HCT116 (cell line): ENCODE results near the gene OPRPN. TPM values are rescaled to one million over a fixed set of nuclear protein-coding genes. Genes with fewer than 3 reads are reported as not detected.

Experiments used
- ATAC-seq: fragments of 200-7000 bp; cut with Tn5 transposase; 2 replicates; pipeline ENCODE4 v1.9.1; 2020; ENCODE audit warnings: mild to moderate bottlenecking, moderate library complexity
- BruUV-seq: library from RNA; stranded (reverse); fragments of 400-500 nt; replicated peaks from 2 replicates; lab custom pipeline; 2021; lab: Mats Ljungman, UMichigan
- CTCF ChIA-PET: fragments of 300-600 bp; sonication (Branson Sonifier 250); formaldehyde crosslinking; loops from one replicate; lab custom pipeline; 2021; ENCODE audit warnings: antibody characterized with exemption; lab: Charles Lee
- POLR2A ChIA-PET: fragments of 300-600, 350-600 bp; sonication (Branson Sonifier 250); formaldehyde crosslinking; loops from one replicate; lab custom pipeline; 2021; ENCODE audit warnings: antibody characterized with exemption; lab: Charles Lee
- RAD21 ChIA-PET, 2 experiments: fragments of 300-600 bp; sonication (Branson Sonifier 250); formaldehyde crosslinking; loops; one replicate each; lab custom pipeline; 2023; ENCODE audit warnings: low total read pairs in 2 of 2; ENCODE audit not compliant: uncharacterized antibody in 2 of 2, unreplicated experiment in 2 of 2, low non-redundant PET in 1 of 2; lab: Charles Lee
- DNase-seq: peaks from one replicate; pipeline ENCODE4 v3.0.0-alpha.2; 2010; ENCODE audit warnings: low read depth, low spot score
- H2AFZ ChIP-seq: fragments of 200-600 bp; shearing (Covaris generic), sonication (generic); 2 replicates; pipeline ENCODE4 v1.6.1; 2017; ENCODE audit warnings: low read depth, mixed run types, mixed read lengths, antibody characterized with exemption, low read length; ENCODE audit not compliant: poor library complexity, severe bottlenecking
- H3K27ac ChIP-seq: 2 replicates; pipeline ENCODE4 v1.5.1; 2012; ENCODE audit warnings: low read depth, low read length
- H3K27me3 ChIP-seq: fragments of 200-600 bp; sonication (generic); 2 replicates; pipeline ENCODE4 v1.6.1; 2016; ENCODE audit warnings: mixed run types, low read length, mixed read lengths; ENCODE audit not compliant: insufficient read depth
- H3K36me3 ChIP-seq, 2 experiments: fragments of 200-500 bp in 1 of 2; fragments of 200-600 bp in 1 of 2; sonication (Bioruptor generic) in 1 of 2; sonication (generic) in 1 of 2; 2 replicates each; pipeline versions ENCODE4 v1.5.1 to v1.6.1; 2014 to 2016; ENCODE audit warnings: low read length in 2 of 2, inconsistent platforms in 1 of 2, mixed read lengths in 1 of 2, mixed run types in 1 of 2; ENCODE audit not compliant: insufficient read depth in 2 of 2, control insufficient read depth in 1 of 2
- H3K4me1 ChIP-seq, 2 experiments: fragments of 200-600 bp in 1 of 2; sonication (generic) in 1 of 2; 2 replicates each; pipeline versions ENCODE4 v1.5.1 to v1.6.1; 2012 to 2017; ENCODE audit warnings: low read length in 2 of 2, inconsistent platforms in 1 of 2, mild to moderate bottlenecking in 1 of 2, mixed read lengths in 1 of 2, mixed run types in 1 of 2, moderate library complexity in 1 of 2; ENCODE audit not compliant: insufficient read depth in 2 of 2, control insufficient read depth in 1 of 2
- H3K4me2 ChIP-seq: fragments of 200-600 bp; sonication (generic); 2 replicates; pipeline ENCODE4 v1.6.1; 2017; ENCODE audit warnings: mixed run types, low read length, mixed read lengths
- H3K4me3 ChIP-seq, 2 experiments: fragments of 200-600 bp in 1 of 2; sonication (generic) in 1 of 2; replicated peaks in 1 of 2; 2 replicates each; pipeline ENCODE4 v1.5.1; 2011 to 2016; ENCODE audit warnings: low read length in 2 of 2, control low read depth in 1 of 2, low read depth in 1 of 2, mild to moderate bottlenecking in 1 of 2, mixed read lengths in 1 of 2, mixed run types in 1 of 2
- H3K79me2 ChIP-seq: fragments of 200-600 bp; sonication (generic); 2 replicates; pipeline ENCODE4 v1.6.1; 2017; ENCODE audit warnings: mild to moderate bottlenecking, mixed run types, low read length, moderate library complexity, mixed read lengths; ENCODE audit not compliant: insufficient read depth
- H3K9ac ChIP-seq: fragments of 200-600 bp; sonication (generic); 2 replicates; pipeline ENCODE4 v1.6.1; 2016; ENCODE audit warnings: low read length, mixed read lengths
- H3K9me2 ChIP-seq: fragments of 200-600 bp; sonication (generic), shearing (Covaris generic); 2 replicates; pipeline ENCODE4 v1.6.1; 2017; ENCODE audit warnings: mixed run types, mild to moderate bottlenecking, moderate library complexity; ENCODE audit not compliant: insufficient read depth
- H3K9me3 ChIP-seq, 2 experiments: fragments of 200-500 bp in 1 of 2; fragments of 200-600 bp in 1 of 2; sonication (Bioruptor generic) in 1 of 2; sonication (generic) in 1 of 2; 2 replicates each; pipeline ENCODE4 v1.6.1; 2014 to 2017; ENCODE audit warnings: low read length in 2 of 2, mixed read lengths in 2 of 2, inconsistent platforms in 1 of 2, low read depth in 1 of 2, mild to moderate bottlenecking in 1 of 2, mixed run types in 1 of 2, moderate library complexity in 1 of 2; ENCODE audit not compliant: control insufficient read depth in 1 of 2, insufficient read depth in 1 of 2
- H4K20me1 ChIP-seq: fragments of 200-600 bp; sonication (generic), shearing (Covaris generic); 2 replicates; pipeline ENCODE4 v1.6.1; 2017; ENCODE audit warnings: mixed run types, mild to moderate bottlenecking, moderate library complexity; ENCODE audit not compliant: insufficient read depth
- CBX3 ChIP-seq: IDR thresholded peaks from 2 replicates; pipeline ENCODE4 v1.6.1; 2012; ENCODE audit warnings: low read depth
- EGR1 ChIP-seq: IDR thresholded peaks from 2 replicates; pipeline ENCODE4 v1.6.1; 2012; ENCODE audit warnings: low read depth
- ELF1 ChIP-seq: IDR thresholded peaks from 2 replicates; pipeline ENCODE4 v1.6.1; 2012; ENCODE audit warnings: low read depth, borderline replicate concordance
- FOSL1 ChIP-seq: IDR thresholded peaks from 2 replicates; pipeline ENCODE4 v1.6.1; 2012; ENCODE audit warnings: low read depth
- POLR2AphosphoS5 ChIP-seq: IDR thresholded peaks from 2 replicates; pipeline ENCODE4 v1.6.1; 2011; ENCODE audit warnings: mild to moderate bottlenecking, low read depth, low read length, moderate library complexity
- SP1 ChIP-seq: IDR thresholded peaks from 2 replicates; pipeline ENCODE4 v1.6.1; 2012; ENCODE audit warnings: low read depth
- YY1 ChIP-seq: IDR thresholded peaks from 2 replicates; pipeline ENCODE4 v1.6.1; 2011; ENCODE audit warnings: low read length, low read depth, moderate library complexity, mild to moderate bottlenecking; ENCODE audit not compliant: insufficient replicate concordance; ENCODE audit errors: extremely low read depth
- intact Hi-C: fragments of 100-400 bp; cut with micrococcal nuclease; formaldehyde crosslinking; loops from 2 replicates; pipeline ENCODE4 v1.10.0; 2022
- total RNA-seq: library from RNA; stranded (reverse); gene quantifications from one replicate; pipeline ENCODE4 v1.2.1, GENCODE V29; 2021; ENCODE audit not compliant: unreplicated experiment

OPRPN gene
- total RNA-seq, 1 experiment from 2014 or later, result not detected

GRCh38 chr4:70425306-70425705, 27.6 kb downstream of the OPRPN start:
- TF ChIP-seq EGR1 (no peak), FOSL1 (no peak), POLR2AphosphoS5 (no peak), CBX3 (no peak)

GRCh38 chr4:70426789-70427188, 29.0 kb downstream of the OPRPN start:
- H3K9ac ChIP-seq, result no peak overlapping the region
- CTCF ChIA-PET, result no interaction called here
- DNase-seq (no peak), ATAC-seq (no peak)
- no peaks in the 10 kb centered on the region for H3K79me2 ChIP-seq
- BruUV-seq, result no TSS peak
- RAD21 ChIA-PET, result no interaction called here
- H3K36me3 ChIP-seq, result no peaks in the 10 kb centered on the region
- H3K4me3 ChIP-seq, result no peak overlapping the region
- intact Hi-C loops, result no loop called here
- H3K9me2 ChIP-seq, result no peaks in the 10 kb centered on the region
- POLR2A ChIA-PET, result no interaction called here
- H3K4me2 ChIP-seq, result no peak overlapping the region
- H3K9me3 ChIP-seq, result no peaks in the 10 kb centered on the region
- H3K27me3 ChIP-seq, result no peaks in the 10 kb centered on the region
- no peak for TF ChIP-seq FOSL1
- no peak for TF ChIP-seq ELF1
- TF ChIP-seq SP1, result no peak
- no peak for TF ChIP-seq YY1
- H2AFZ ChIP-seq, result no peak overlapping the region
- no peak overlapping the region for H3K27ac ChIP-seq
- H4K20me1 ChIP-seq, result no peaks in the 10 kb centered on the region
- H3K4me1 ChIP-seq, result no peaks in the 10 kb centered on the region

More at GRCh38 chr4:70425306-70425705, 27.6 kb downstream of the OPRPN start:
- ChIA-PET RAD21 (no interaction called here), CTCF (no interaction called here), POLR2A (no interaction called here)
- H3K9me2 ChIP-seq, result no peaks in the 10 kb centered on the region
- H3K79me2 ChIP-seq, result no peaks in the 10 kb centered on the region
- no peak overlapping the region for H3K4me3 ChIP-seq
- no peak overlapping the region for H3K27ac ChIP-seq
- no peak overlapping the region for H3K4me2 ChIP-seq
- no peaks in the 10 kb centered on the region for H3K4me1 ChIP-seq
- intact Hi-C loops, result no loop called here
- H4K20me1 ChIP-seq, result no peaks in the 10 kb centered on the region
- no peaks in the 10 kb centered on the region for H3K27me3 ChIP-seq
- H3K9ac ChIP-seq, result no peak overlapping the region
- H3K9me3 ChIP-seq, result no peaks in the 10 kb centered on the region
- no peaks in the 10 kb centered on the region for H3K36me3 ChIP-seq
- ATAC-seq (no peak), DNase-seq (no peak)
- no peak overlapping the region for H2AFZ ChIP-seq
- no TSS peak for BruUV-seq
